ENCODE measurements around the gene PPP2R5C.

PPP2R5C gene

GRCh38 chr14:101975231-101975630, 213.7 kb downstream of the PPP2R5C start:
- no peak for DNase-seq
